Astrocyte (in vitro differentiated cells and primary cell): ENCODE data around the gene APOA5. TPM values are rescaled to one million over a fixed set of nuclear protein-coding genes. Genes with fewer than 3 reads are reported as not detected.

ENCODE experiments used
- DNase-seq: peaks from one replicate; pipeline ENCODE4 v3.0.0-alpha.2; 2010; ENCODE audit warnings: low read depth
- FAIRE-seq: peaks from 2 replicates; lab custom pipeline; 2011; peaks lifted over from hg19 to GRCh38; lab: Jason Lieb, UNC
- H2AFZ ChIP-seq: 2 replicates; pipeline ENCODE4 v1.6.0; 2012; ENCODE audit warnings: low read depth, low read length, inconsistent platforms
- H3K27ac ChIP-seq: 2 replicates; pipeline ENCODE4 v1.5.1; 2011; ENCODE audit warnings: low read depth, low read length, inconsistent platforms
- H3K27me3 ChIP-seq: 2 replicates; pipeline ENCODE4 v1.6.0; 2011; ENCODE audit warnings: low read length, inconsistent platforms; ENCODE audit not compliant: insufficient read depth
- H3K36me3 ChIP-seq: 2 replicates; pipeline ENCODE4 v1.5.1; 2011; ENCODE audit warnings: low read length, inconsistent platforms; ENCODE audit not compliant: insufficient read depth
- H3K4me1 ChIP-seq: 2 replicates; pipeline ENCODE4 v1.5.1; 2011; ENCODE audit warnings: low read length, inconsistent platforms; ENCODE audit not compliant: insufficient read depth
- H3K4me2 ChIP-seq: 2 replicates; pipeline ENCODE4 v1.6.0; 2012; ENCODE audit warnings: low read length, inconsistent platforms
- H3K4me3 ChIP-seq: 2 replicates; pipeline ENCODE4 v1.5.1; 2011; ENCODE audit warnings: low read depth, mild to moderate bottlenecking, low read length, inconsistent platforms; ENCODE audit not compliant: insufficient read depth
- H3K79me2 ChIP-seq: 2 replicates; pipeline ENCODE4 v1.6.0; 2012; ENCODE audit warnings: mild to moderate bottlenecking, low read length, inconsistent platforms; ENCODE audit not compliant: insufficient read depth
- H3K9ac ChIP-seq: 2 replicates; pipeline ENCODE4 v1.6.0; 2012; ENCODE audit warnings: mild to moderate bottlenecking, low read length, inconsistent platforms
- H3K9me3 ChIP-seq: 2 replicates; pipeline ENCODE4 v1.5.1; 2012; ENCODE audit warnings: low read depth, mild to moderate bottlenecking, low read length, inconsistent platforms; ENCODE audit not compliant: insufficient read depth
- H4K20me1 ChIP-seq: 2 replicates; pipeline ENCODE4 v1.6.0; 2012; ENCODE audit warnings: low read length, inconsistent platforms; ENCODE audit not compliant: insufficient read depth
- H3K27ac Mint-ChIP-seq: one replicate; pipeline ENCODE4 v1.8.0; 2021; ENCODE audit warnings: mild to moderate bottlenecking, mixed read lengths; ENCODE audit not compliant: unreplicated experiment
- H3K27me3 Mint-ChIP-seq: one replicate; pipeline ENCODE4 v1.8.0; 2021; ENCODE audit warnings: low read depth, mixed read lengths; ENCODE audit not compliant: unreplicated experiment
- H3K36me3 Mint-ChIP-seq: one replicate; pipeline ENCODE4 v1.8.0; 2021; ENCODE audit warnings: low read depth, mixed read lengths; ENCODE audit not compliant: unreplicated experiment
- H3K4me1 Mint-ChIP-seq: one replicate; pipeline ENCODE4 v1.8.0; 2021; ENCODE audit warnings: low read depth, mixed read lengths; ENCODE audit not compliant: unreplicated experiment
- H3K4me3 Mint-ChIP-seq: one replicate; pipeline ENCODE4 v1.8.0; 2021; ENCODE audit warnings: mild to moderate bottlenecking, moderate library complexity, mixed read lengths; ENCODE audit not compliant: unreplicated experiment
- H3K9me3 Mint-ChIP-seq: one replicate; pipeline ENCODE4 v1.8.0; 2021; ENCODE audit warnings: mild to moderate bottlenecking, mixed read lengths; ENCODE audit not compliant: unreplicated experiment
- CTCF ChIP-seq: IDR thresholded peaks from 2 replicates; pipeline ENCODE4 v1.5.1; 2011; ENCODE audit warnings: low read depth, mild to moderate bottlenecking, inconsistent platforms, low read length, moderate library complexity; ENCODE audit not compliant: insufficient read depth
- EZH2 ChIP-seq: IDR thresholded peaks from 2 replicates; pipeline ENCODE4 v1.6.1; 2012; ENCODE audit warnings: mild to moderate bottlenecking, low read length, inconsistent platforms; ENCODE audit not compliant: insufficient read depth
- total RNA-seq: library from RNA; stranded (reverse); gene quantifications from 2 replicates; pipeline ENCODE4 v1.2.1, GENCODE V29; 2021

Gene APOA5
- total RNA-seq, 1 donor from 2014 or later, result not detected

DNA sequence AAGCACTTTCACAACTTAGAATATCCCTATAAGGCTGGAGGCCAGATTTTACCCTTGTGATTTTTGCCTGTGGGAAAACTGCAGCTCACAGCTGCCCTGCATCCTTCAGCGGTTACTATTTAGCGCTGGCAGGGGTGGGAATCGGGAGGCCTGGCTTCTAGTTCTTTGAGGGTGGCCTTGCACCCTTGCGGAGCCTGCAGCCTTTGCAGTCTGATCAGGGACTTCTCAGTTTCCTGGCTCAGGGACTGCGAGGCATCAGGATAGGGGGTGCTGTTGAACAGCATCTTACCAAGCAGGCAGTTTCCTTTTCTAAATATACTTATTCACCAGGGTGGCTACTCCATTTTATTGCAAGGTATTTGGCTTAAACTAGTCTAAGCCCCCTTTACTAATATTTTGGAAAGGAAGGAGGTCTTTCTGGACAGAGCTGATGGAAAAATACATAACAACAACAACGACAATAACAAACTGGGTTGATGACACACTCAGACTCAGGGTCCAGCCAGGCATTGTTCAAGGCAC is 48.6 kb upstream of the APOA5 start:
- H3K27ac ChIP-seq, result no peak overlapping the region
- FAIRE-seq (no peak), DNase-seq (no peak)
- TF ChIP-seq EZH2 (no peak), CTCF (no peak)
- H3K4me2 ChIP-seq, result no peak overlapping the region
- H3K36me3 Mint-ChIP-seq, result peaks cover 9% of the 10 kb centered on the region
- H2AFZ ChIP-seq, result no peak overlapping the region
- peaks cover 4% of the 10 kb centered on the region for H3K36me3 ChIP-seq
- peaks cover 6% of the 10 kb centered on the region for H3K4me1 ChIP-seq
- H3K27ac Mint-ChIP-seq, result no peak overlapping the region
- no peaks in the 10 kb centered on the region for H4K20me1 ChIP-seq
- peaks cover 3% of the 10 kb centered on the region for H3K27me3 Mint-ChIP-seq
- no peaks in the 10 kb centered on the region for H3K9me3 Mint-ChIP-seq
- H3K4me3 ChIP-seq, result no peak overlapping the region
- no peaks in the 10 kb centered on the region for H3K27me3 ChIP-seq
- H3K9me3 ChIP-seq, result no peaks in the 10 kb centered on the region
- no peak overlapping the region for H3K9ac ChIP-seq
- H3K4me3 Mint-ChIP-seq, result no peak overlapping the region
- H3K4me1 Mint-ChIP-seq, result peaks cover 12% of the 10 kb centered on the region
- no peaks in the 10 kb centered on the region for H3K79me2 ChIP-seq

DNA sequence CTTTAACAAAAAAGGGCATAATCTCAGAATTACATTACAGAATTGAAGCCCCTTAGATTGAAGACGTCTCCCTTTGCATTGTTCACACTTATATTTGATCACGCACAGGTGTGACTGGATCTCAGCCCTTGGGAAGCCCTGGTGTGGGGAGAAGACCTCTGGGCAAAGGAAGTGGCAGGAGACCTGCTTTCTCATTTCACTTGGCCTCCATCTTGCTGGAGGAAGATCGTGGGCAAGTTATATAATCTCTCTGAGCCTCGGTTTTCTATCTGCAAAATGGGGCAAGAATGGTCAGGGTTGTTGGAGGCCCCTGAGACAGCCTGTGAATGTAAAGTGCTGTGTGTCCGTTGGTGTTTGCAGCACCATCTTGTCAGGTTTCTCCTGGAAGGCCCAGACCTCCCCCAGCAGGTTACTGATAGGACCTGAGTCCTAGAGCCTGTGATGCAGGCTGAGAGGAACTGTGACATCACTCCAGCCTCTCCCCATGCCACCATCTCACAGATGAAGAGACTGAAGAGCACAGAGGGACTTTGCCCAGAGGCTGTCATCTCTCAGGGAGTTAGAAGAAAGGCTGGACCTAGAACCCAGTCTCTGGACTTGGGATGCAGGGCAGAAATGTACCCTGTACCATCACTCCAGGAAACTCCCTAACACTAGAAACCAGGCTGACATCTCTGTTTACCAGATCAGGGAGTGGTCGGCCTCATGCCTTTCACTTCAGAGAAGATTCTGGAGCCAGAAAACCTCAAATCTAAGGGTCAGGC is 46.8 kb upstream of the APOA5 start:
- Histone ChIP-seq H3K79me2 (no peaks in the 10 kb centered on the region), H4K20me1 (no peaks in the 10 kb centered on the region), H3K4me3 (no peak overlapping the region), H3K4me2 (no peak overlapping the region), H3K27ac (no peak overlapping the region), H3K4me1 (peaks cover 7% of the 10 kb centered on the region), H2AFZ (no peak overlapping the region), H3K36me3 (peaks cover 3% of the 10 kb centered on the region), H3K9ac (no peak overlapping the region), H3K9me3 (no peaks in the 10 kb centered on the region), H3K27me3 (no peaks in the 10 kb centered on the region)
- no peak overlapping the region for H3K27ac Mint-ChIP-seq
- H3K36me3 Mint-ChIP-seq, result peaks cover 6% of the 10 kb centered on the region
- no peaks in the 10 kb centered on the region for H3K9me3 Mint-ChIP-seq
- peaks cover 15% of the 10 kb centered on the region for H3K27me3 Mint-ChIP-seq
- FAIRE-seq (no peak), DNase-seq (no peak)
- TF ChIP-seq EZH2, result no peak
- no peak for TF ChIP-seq CTCF
- H3K4me1 Mint-ChIP-seq, result peaks cover 12% of the 10 kb centered on the region
- no peak overlapping the region for H3K4me3 Mint-ChIP-seq
